ENCODE measurements around the gene MRPS10. TPM values are rescaled to one million over a fixed set of nuclear protein-coding genes. Genes with fewer than 3 reads are reported as not detected.

MRPS10 gene
- polyA plus RNA-seq, 1 of the 3 experiments (the other 2 are of a cell fraction), result 29.8 TPM

GRCh38 chr6:42217519-42218367, at the start of gene MRPS10 (continued):
- TF ChIP-seq CTCF (IDR thresholded peaks at IDR 0.05) (no peak), TEAD4 (IDR thresholded peaks at IDR 0.05; ENCODE audit: borderline replicate concordance, insufficient read depth) (no peak), PBX3 (IDR thresholded peaks at IDR 0.05) (peak; percentile 17; the same call in 1 of the 2 replicates), FOXM1 (IDR thresholded peaks at IDR 0.05; ENCODE audit: low read depth) (no peak), GABPA (IDR thresholded peaks at IDR 0.05; ENCODE audit: low read depth) (peak; percentile 95), SMC3 (IDR thresholded peaks at IDR 0.05; ENCODE audit: low read depth, low read length) (peak; percentile 4; the same call in 1 of the 2 replicates), YY1 (IDR thresholded peaks at IDR 0.05; ENCODE audit: low read depth) (peak; percentile 98), EZH2phosphoT487 (IDR thresholded peaks at IDR 0.05; ENCODE audit: borderline replicate concordance, low read depth) (no peak), RCOR1 (IDR thresholded peaks at IDR 0.05; ENCODE audit: low read length) (peak; percentile 66; the same call in 1 of the 2 replicates), POLR2AphosphoS5 (IDR thresholded peaks at IDR 0.05; ENCODE audit: low read depth, low read length) (peak; percentile 97), FOXJ3 (CRISPR knock-in tag; IDR thresholded peaks at IDR 0.05) (no peak), SIN3A (IDR thresholded peaks at IDR 0.05; ENCODE audit: borderline replicate concordance, low read depth, low read length) (peak; percentile 90; the same call in 1 of the 2 replicates), NFIC (IDR thresholded peaks at IDR 0.05; ENCODE audit: borderline replicate concordance) (no peak; the same call in 1 of the 2 replicates)

GRCh38 chr6:42266538-42266937, 48.9 kb upstream of the MRPS10 start:
- no peaks in the 10 kb centered on the region for H4K20me1 ChIP-seq (ENCODE audit: insufficient read depth)
- WGBS (ENCODE audit: low lambda C conversion rate), result 100% methylated on average over 1 of the region's 1 CpG
- TF ChIP-seq REST (IDR thresholded peaks at IDR 0.05; ENCODE audit: low read depth, low read length) (no peak), USF1 (IDR thresholded peaks at IDR 0.05; ENCODE audit: borderline replicate concordance, low read depth) (no peak), JUND (IDR thresholded peaks at IDR 0.05) (no peak), SIN3A (IDR thresholded peaks at IDR 0.05; ENCODE audit: borderline replicate concordance, low read depth, low read length) (no peak), EZH2phosphoT487 (IDR thresholded peaks at IDR 0.05; ENCODE audit: borderline replicate concordance, low read depth) (no peak), NFIC (IDR thresholded peaks at IDR 0.05; ENCODE audit: borderline replicate concordance) (no peak), GABPA (IDR thresholded peaks at IDR 0.05; ENCODE audit: low read depth) (no peak), CHD2 (IDR thresholded peaks at IDR 0.05; ENCODE audit: low read length, partially characterized antibody) (no peak), PBX3 (IDR thresholded peaks at IDR 0.05) (no peak)
- no peak overlapping the region for H3K4me2 ChIP-seq
- H3K9me3 ChIP-seq, result no peaks in the 10 kb centered on the region
- no peak overlapping the region for H2AFZ ChIP-seq (ENCODE audit: low read depth)
- no peaks in the 10 kb centered on the region for H3K27me3 ChIP-seq (ENCODE audit: insufficient read depth)
- no peaks in the 10 kb centered on the region; a peak in 1 of 4 replicates for H3K4me1 ChIP-seq (ENCODE audit: control insufficient read depth in 1 of 2, insufficient read depth in 2 of 2, low read depth in 1 of 2, low read length in 1 of 2)
- no peak overlapping the region for H3K9ac ChIP-seq
- ChIA-PET POLR2A (no interaction called here), CTCF (no interaction called here)
- H3K27ac ChIP-seq (ENCODE audit: low read depth in 2 of 2, low read length in 1 of 2), result no peak overlapping the region
- no peaks in the 10 kb centered on the region for H3K79me2 ChIP-seq (ENCODE audit: insufficient read depth)
- no peaks in the 10 kb centered on the region for H3K9me2 ChIP-seq
- no peak for DNase-seq
- H3F3A ChIP-seq (replicated peaks; ENCODE audit: insufficient read depth), result no peaks in the 10 kb centered on the region
- H3K36me3 ChIP-seq (replicated peaks in 1 of 2; ENCODE audit: control insufficient read depth in 1 of 2, insufficient read depth in 2 of 2, low read length in 1 of 2), result peaks cover 0 to 6% of the 10 kb centered on the region in 2 experiments
- H3K4me3 ChIP-seq (ENCODE audit: low read depth in 2 of 2, low read length in 1 of 2), result no peak overlapping the region

Measured in SK-N-SH (cell line).